CD4-positive, CD25-positive, alpha-beta regulatory T cell (primary cell): ENCODE results near the gene TBC1D4. TPM values are rescaled to one million over a fixed set of nuclear protein-coding genes. Genes with fewer than 3 reads are reported as not detected.

Experiments
- ATAC-seq, 2 donors: fragments of 150-1000 bp; cut with Tn5 transposase; one replicate each; pipeline ENCODE4 v1.10.0; 2021; ENCODE audit warnings: low read depth in 2 of 2, moderate number of reproducible peaks in 2 of 2, moderate library complexity in 1 of 2
- DNase-seq, 3 donors: peaks; one replicate each; pipeline versions ENCODE4 v3.0.0 to v3.0.0-alpha.2; 2012 to 2022; ENCODE audit warnings: mixed read lengths in 1 of 3
- H3K27ac ChIP-seq: one replicate; pipeline ENCODE4 v1.7.0; 2013; ENCODE audit warnings: mild to moderate bottlenecking, low read length; ENCODE audit not compliant: insufficient read depth, poor library complexity, severe bottlenecking
- H3K27me3 ChIP-seq: one replicate; pipeline ENCODE4 v1.7.0; 2013; ENCODE audit warnings: low read length; ENCODE audit not compliant: control insufficient read depth, insufficient read depth
- H3K36me3 ChIP-seq: one replicate; pipeline ENCODE4 v1.7.0; 2013; ENCODE audit warnings: mild to moderate bottlenecking, low read length, moderate library complexity; ENCODE audit not compliant: control insufficient read depth, insufficient read depth
- H3K4me1 ChIP-seq: 2 replicates; pipeline ENCODE4 v1.7.0; 2013; ENCODE audit warnings: mild to moderate bottlenecking, low read length; ENCODE audit not compliant: insufficient read depth, control insufficient read depth, poor library complexity, severe bottlenecking
- H3K4me3 ChIP-seq: one replicate; pipeline ENCODE4 v1.7.0; 2013; ENCODE audit warnings: low read depth, mild to moderate bottlenecking, low read length, moderate library complexity
- H3K9me3 ChIP-seq, 2 experiments: 1 replicate in 1 of 2; 2 replicates in 1 of 2; pipeline ENCODE4 v1.7.0; 2013; ENCODE audit warnings: low read length in 2 of 2, mild to moderate bottlenecking in 1 of 2, moderate library complexity in 1 of 2; ENCODE audit not compliant: control insufficient read depth in 2 of 2
- H3K27ac Mint-ChIP-seq, 3 donors: one replicate each; pipeline ENCODE4 v1.8.0; 2020 to 2022; ENCODE audit warnings: mild to moderate bottlenecking in 3 of 3, mixed read lengths in 3 of 3, moderate library complexity in 2 of 3
- H3K27me3 Mint-ChIP-seq: one replicate; pipeline ENCODE4 v1.8.0; 2022; ENCODE audit warnings: mild to moderate bottlenecking, mixed read lengths
- H3K36me3 Mint-ChIP-seq: one replicate; pipeline ENCODE4 v1.8.0; 2020; ENCODE audit warnings: mixed read lengths
- H3K4me1 Mint-ChIP-seq, 4 donors: one replicate each; pipeline ENCODE4 v1.8.0; 2020 to 2022; ENCODE audit warnings: mixed read lengths in 4 of 4, mild to moderate bottlenecking in 1 of 4
- H3K4me3 Mint-ChIP-seq, 4 donors: one replicate each; pipeline ENCODE4 v1.8.0; 2020 to 2022; ENCODE audit warnings: mild to moderate bottlenecking in 4 of 4, mixed read lengths in 4 of 4, moderate library complexity in 3 of 4
- H3K9me3 Mint-ChIP-seq, 7 donors: one replicate each; pipeline ENCODE4 v1.8.0; 2020 to 2022; ENCODE audit warnings: mixed read lengths in 7 of 7, mild to moderate bottlenecking in 3 of 7, moderate library complexity in 2 of 7
- polyA plus RNA-seq, 4 donors: library from polyadenylated mRNA; unstranded; fragments of 300-500 nt; fragmentation: Illumina TruSeq; gene quantifications; one replicate each; pipeline ENCODE4 v1.2.3, GENCODE V29; 2021
- total RNA-seq: library from RNA; stranded (reverse); gene quantifications from one replicate; pipeline ENCODE4 v1.2.3, GENCODE V29; 2022

The TBC1D4 gene
- total and polyA plus RNA-seq, 5 donors from 2014 or later, result 100 to 145 (median 123) TPM

GRCh38 chr13:75321084-75321483, 160.9 kb downstream of the TBC1D4 start:
- H3K9me3 Mint-ChIP-seq, result no peaks in the 10 kb centered on the region
- no peak for ATAC-seq
- no peaks in the 10 kb centered on the region for H3K27me3 Mint-ChIP-seq
- Histone ChIP-seq H3K4me1 (peaks cover 74% of the 10 kb centered on the region), H3K9me3 (no peaks in the 10 kb centered on the region), H3K27me3 (no peaks in the 10 kb centered on the region), H3K27ac (peak overlapping the region; percentile 52), H3K36me3 (no peaks in the 10 kb centered on the region), H3K4me3 (peak overlapping the region; percentile 98)
- H3K36me3 Mint-ChIP-seq, result peaks cover 6% of the 10 kb centered on the region
- peaks cover 46 to 66% (median 56%) of the 10 kb centered on the region in 4 donors for H3K4me1 Mint-ChIP-seq
- peak overlapping the region; percentile 53 to 97 (median 88) for H3K27ac Mint-ChIP-seq
- peak overlapping the region; percentile 84 to 100 (median 87) for H3K4me3 Mint-ChIP-seq
- peak in 1 of 3 donors; percentile 41 for DNase-seq

DNA sequence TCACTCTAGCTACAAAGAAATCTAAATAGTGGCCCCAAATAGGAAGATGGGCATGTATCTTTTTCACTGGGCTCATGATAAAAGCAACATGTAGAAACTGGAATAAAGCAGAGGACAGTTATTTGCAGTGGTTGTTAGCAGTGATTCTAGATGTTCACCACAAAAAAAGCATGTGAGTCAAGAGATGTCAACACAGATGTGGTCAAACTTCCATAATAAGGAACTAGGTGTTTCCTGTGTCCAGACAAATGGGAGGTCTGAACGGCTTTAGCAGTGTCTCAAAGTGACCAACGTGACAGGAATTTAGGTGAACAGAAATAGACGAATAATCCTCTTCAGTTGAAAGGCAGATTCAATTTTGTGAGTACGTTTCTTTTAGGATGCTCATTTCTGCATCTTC, 162.7 kb downstream of the TBC1D4 start:
- Mint-ChIP-seq H3K4me1 (peaks cover 49 to 71% (median 59%) of the 10 kb centered on the region in 4 donors), H3K36me3 (peaks cover 4% of the 10 kb centered on the region), H3K27me3 (no peaks in the 10 kb centered on the region), H3K4me3 (peak overlapping the region; percentile 44 to 98 (median 65)), H3K9me3 (no peaks in the 10 kb centered on the region), H3K27ac (peak overlapping the region; percentile 44 to 98 (median 84))
- H3K27ac ChIP-seq, result peak overlapping the region; percentile 75
- no peaks in the 10 kb centered on the region for H3K9me3 ChIP-seq
- no peaks in the 10 kb centered on the region for H3K27me3 ChIP-seq
- H3K4me3 ChIP-seq, result peak overlapping the region; percentile 91
- H3K4me1 ChIP-seq, result peaks cover 78% of the 10 kb centered on the region
- no peaks in the 10 kb centered on the region for H3K36me3 ChIP-seq
- DNase-seq (no peak), ATAC-seq (no peak)

- H3K4me3 ChIP-seq, result peak overlapping the region; percentile 91
- H3K4me3 Mint-ChIP-seq, result peak overlapping the region; percentile 77 to 98 (median 82)
- H3K36me3 Mint-ChIP-seq, result no peaks in the 10 kb centered on the region
- ATAC-seq (peak; percentile 78 to 79), DNase-seq (peak in 2 of 3 donors; percentile 38 to 76)
- peak overlapping the region; percentile 84 to 98 (median 88) for H3K27ac Mint-ChIP-seq
- H3K36me3 ChIP-seq, result no peaks in the 10 kb centered on the region
- no peaks in the 10 kb centered on the region for H3K27me3 ChIP-seq
- peak overlapping the region; percentile 75 for H3K27ac ChIP-seq
- H3K9me3 ChIP-seq, result no peaks in the 10 kb centered on the region
- no peaks in the 10 kb centered on the region for H3K9me3 Mint-ChIP-seq
- H3K27me3 Mint-ChIP-seq, result no peaks in the 10 kb centered on the region
- H3K4me1 ChIP-seq, result peaks cover 81% of the 10 kb centered on the region
- peaks cover 47 to 78% (median 60%) of the 10 kb centered on the region in 4 donors for H3K4me1 Mint-ChIP-seq
These were observed 163.7 kb downstream of the TBC1D4 start for GRCh38 chr13:75318138-75318833.

GRCh38 chr13:75316427-75316826, 165.5 kb downstream of the TBC1D4 start:
- peak overlapping the region; percentile 84 to 98 (median 88) for H3K27ac Mint-ChIP-seq
- Histone ChIP-seq H3K27ac (peak overlapping the region; percentile 75), H3K4me3 (peak overlapping the region; percentile 91), H3K27me3 (no peaks in the 10 kb centered on the region), H3K4me1 (peaks cover 75% of the 10 kb centered on the region), H3K9me3 (no peaks in the 10 kb centered on the region), H3K36me3 (peaks cover 9% of the 10 kb centered on the region)
- H3K36me3 Mint-ChIP-seq, result peaks cover 18% of the 10 kb centered on the region
- no peaks in the 10 kb centered on the region for H3K9me3 Mint-ChIP-seq
- H3K27me3 Mint-ChIP-seq, result no peaks in the 10 kb centered on the region
- ATAC-seq (peak; percentile 24 to 28), DNase-seq (peak in 2 of 3 donors; percentile 35 to 49)
- H3K4me1 Mint-ChIP-seq, result peaks cover 55 to 80% (median 64%) of the 10 kb centered on the region in 4 donors
- H3K4me3 Mint-ChIP-seq, result peak overlapping the region; percentile 77 to 98 (median 82)

DNA sequence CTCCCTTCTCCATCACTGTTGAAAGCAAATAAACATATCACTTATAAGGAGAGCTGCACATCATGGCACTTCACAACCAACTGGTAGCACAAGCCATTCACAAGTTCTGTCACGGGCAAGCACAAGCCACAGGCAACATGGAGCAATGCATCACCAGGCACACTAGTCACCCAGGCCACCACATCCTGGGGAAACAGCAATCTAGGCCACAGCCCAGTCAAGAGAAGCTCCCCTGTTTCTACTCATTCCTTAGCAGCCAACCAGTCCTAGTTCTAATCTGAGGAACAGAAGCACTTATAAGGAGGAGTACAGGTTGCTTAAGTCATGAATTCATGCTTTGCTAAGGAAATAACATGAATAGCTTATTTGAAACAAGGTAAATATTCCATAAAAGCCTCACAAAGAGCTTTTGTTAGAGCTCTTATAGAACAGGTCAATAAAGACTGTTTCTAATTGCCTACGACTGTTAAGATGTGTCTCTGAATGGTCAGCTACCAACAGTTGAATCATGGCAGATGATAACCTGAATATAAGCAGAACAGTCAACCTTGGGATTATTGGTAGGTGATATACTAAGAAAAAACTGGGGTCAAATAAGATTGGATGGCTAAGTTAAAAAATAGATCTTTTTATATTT, 169.0 kb downstream of the TBC1D4 start:
- ATAC-seq, result peak; percentile 93
- peak overlapping the region; percentile 91 for H3K4me3 ChIP-seq
- peak overlapping the region; percentile 72 to 83 (median 75) for H3K27ac Mint-ChIP-seq
- peaks cover 42% of the 10 kb centered on the region for H3K36me3 Mint-ChIP-seq
- H3K27me3 ChIP-seq, result no peaks in the 10 kb centered on the region
- H3K4me1 ChIP-seq, result peaks cover 69% of the 10 kb centered on the region
- peak overlapping the region; percentile 55 for H3K27ac ChIP-seq
- H3K27me3 Mint-ChIP-seq, result no peaks in the 10 kb centered on the region
- H3K9me3 ChIP-seq, result no peaks in the 10 kb centered on the region
- DNase-seq, result peak; percentile 18 to 84 (median 43)
- no peaks in the 10 kb centered on the region for H3K9me3 Mint-ChIP-seq
- peaks cover 57 to 78% (median 64%) of the 10 kb centered on the region in 4 donors for H3K4me1 Mint-ChIP-seq
- H3K4me3 Mint-ChIP-seq, result peak overlapping the region; percentile 63 to 87 (median 80)
- peaks cover 35% of the 10 kb centered on the region for H3K36me3 ChIP-seq

GRCh38 chr13:75309981-75310580, 171.9 kb downstream of the TBC1D4 start:
- Histone ChIP-seq H3K4me1 (peaks cover 51% of the 10 kb centered on the region), H3K27ac (no peak overlapping the region), H3K36me3 (peaks cover 58% of the 10 kb centered on the region), H3K27me3 (no peaks in the 10 kb centered on the region), H3K9me3 (no peaks in the 10 kb centered on the region), H3K4me3 (peak overlapping the region; percentile 33)
- Mint-ChIP-seq H3K9me3 (no peaks in the 10 kb centered on the region), H3K27ac (peak overlapping the region; percentile 87 to 90 (median 89)), H3K36me3 (peaks cover 58% of the 10 kb centered on the region), H3K4me3 (peak overlapping the region in 3 of 4 donors; percentile 56 to 81 (median 59)), H3K27me3 (no peaks in the 10 kb centered on the region), H3K4me1 (peaks cover 54 to 75% (median 65%) of the 10 kb centered on the region in 4 donors)
- DNase-seq (no peak), ATAC-seq (no peak)

DNA sequence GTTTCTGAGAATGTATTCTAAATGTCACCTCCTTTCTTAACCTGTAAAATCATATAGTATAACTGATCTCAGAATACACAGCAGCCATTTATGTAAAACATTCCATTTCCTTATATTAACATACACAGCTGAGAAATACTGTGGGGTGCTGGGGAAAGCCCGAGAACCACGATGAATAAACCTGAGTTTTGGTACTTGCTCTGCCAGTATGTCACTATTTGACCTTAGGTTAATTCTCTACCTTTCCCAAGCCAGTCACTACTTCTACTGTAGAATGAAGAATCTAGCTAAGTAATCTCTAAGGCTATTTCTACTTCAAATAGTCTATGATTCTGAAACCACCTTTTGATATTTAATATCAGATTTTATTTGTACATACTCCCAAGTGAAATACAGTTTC, 173.7 kb downstream of the TBC1D4 start:
- Histone ChIP-seq H3K27me3 (no peaks in the 10 kb centered on the region), H3K27ac (peak overlapping the region; percentile 52), H3K4me1 (peaks cover 36% of the 10 kb centered on the region), H3K4me3 (peak overlapping the region; percentile 55), H3K36me3 (peaks cover 77% of the 10 kb centered on the region), H3K9me3 (no peaks in the 10 kb centered on the region)
- DNase-seq (peak in 1 of 3 donors; percentile 38), ATAC-seq (no peak)
- Mint-ChIP-seq H3K36me3 (peaks cover 74% of the 10 kb centered on the region), H3K27ac (peak overlapping the region; percentile 67 to 94 (median 78)), H3K9me3 (peaks cover 0 to 2% (median 0%) of the 10 kb centered on the region in 7 donors), H3K4me1 (peaks cover 58 to 76% (median 66%) of the 10 kb centered on the region in 4 donors), H3K27me3 (no peaks in the 10 kb centered on the region), H3K4me3 (peak overlapping the region; percentile 31 to 77 (median 66))
